HG03469 (cell line): ENCODE results near the gene PEF1.
"Not testable (repeated sequence)": the region's sequence is repeated elsewhere in the genome, so short reads cannot be mapped to it uniquely, and the experiment has no call there.

Experiments
- ATAC-seq: cut with Tn5 transposase; IDR thresholded peaks from one replicate; pipeline ENCODE4 v1.9.1; 2021; ENCODE audit warnings: mild to moderate bottlenecking, moderate library complexity, moderate number of reproducible peaks; ENCODE audit not compliant: unreplicated experiment

Gene PEF1

GRCh38 chr1:31615939-31616338, 28.7 kb downstream of the PEF1 start:
- no peak for ATAC-seq

- ATAC-seq = no peak
These were observed 29.3 kb downstream of the PEF1 start for GRCh38 chr1:31615414-31615813.

GRCh38 chr1:31614414-31615005, 30.2 kb downstream of the PEF1 start:
- ATAC-seq = no peak

- ATAC-seq = no peak
These were observed 35.1 kb downstream of the PEF1 start for GRCh38 chr1:31609514-31610118.

GRCh38 chr1:31607360-31607759, 37.3 kb downstream of the PEF1 start:
- ATAC-seq = no peak

- no peak for ATAC-seq
These were observed 38.7 kb downstream of the PEF1 start for GRCh38 chr1:31605908-31606427.

GRCh38 chr1:31602081-31602480, 42.6 kb downstream of the PEF1 start:
- no peak for ATAC-seq

GRCh38 chr1:31600641-31601040, 44.0 kb downstream of the PEF1 start:
- no peak for ATAC-seq

GRCh38 chr1:31598980-31599379, 45.7 kb downstream of the PEF1 start:
- ATAC-seq = no peak

GRCh38 chr1:31596737-31597097, 48.0 kb downstream of the PEF1 start:
- no peak for ATAC-seq

- ATAC-seq = no peak
These were observed 48.6 kb downstream of the PEF1 start for GRCh38 chr1:31595836-31596736.

- no peak for ATAC-seq
These were observed 50.7 kb downstream of the PEF1 start for GRCh38 chr1:31593770-31594632.

- ATAC-seq = no peak
These were observed 51.5 kb downstream of the PEF1 start for GRCh38 chr1:31593136-31593665.

- no peak for ATAC-seq
These were observed 52.5 kb downstream of the PEF1 start for GRCh38 chr1:31592132-31592531.

GRCh38 chr1:31591425-31592093, 53.1 kb downstream of the PEF1 start:
- ATAC-seq = no peak

- ATAC-seq = no peak
These were observed 55.7 kb downstream of the PEF1 start for GRCh38 chr1:31588751-31589515.

- ATAC-seq = no peak
These were observed 56.8 kb downstream of the PEF1 start for GRCh38 chr1:31587720-31588423.

- not testable (repeated sequence) for ATAC-seq
These were observed 57.4 kb downstream of the PEF1 start for GRCh38 chr1:31587328-31587699.
